GM18870 (cell line): ENCODE results near the gene ADCY10.

ENCODE experiments used
- ATAC-seq: cut with Tn5 transposase; IDR thresholded peaks from one replicate; pipeline ENCODE4 v1.9.1; 2021; ENCODE audit warnings: moderate library complexity; ENCODE audit not compliant: unreplicated experiment

The ADCY10 gene

GRCh38 chr1:167928457-167928852 is 14.5 kb upstream of the ADCY10 start:
- no peak for ATAC-seq

GRCh38 chr1:167927046-167927754 is 13.3 kb upstream of the ADCY10 start:
- ATAC-seq, result no peak

GRCh38 chr1:167926486-167926997 is 12.6 kb upstream of the ADCY10 start:
- ATAC-seq, result no peak

GRCh38 chr1:167924543-167925231 is 10.8 kb upstream of the ADCY10 start:
- ATAC-seq, result no peak

GRCh38 chr1:167924102-167924501 is 10.2 kb upstream of the ADCY10 start:
- no peak for ATAC-seq

- no peak for ATAC-seq
Observed at GRCh38 chr1:167923324-167924056, 9.6 kb upstream of the ADCY10 start.

- no peak for ATAC-seq
Observed at GRCh38 chr1:167922611-167923074, 8.7 kb upstream of the ADCY10 start.

GRCh38 chr1:167922023-167922422 is 8.1 kb upstream of the ADCY10 start:
- no peak for ATAC-seq

- ATAC-seq, result no peak
Observed at GRCh38 chr1:167916766-167917511, 3.0 kb upstream of the ADCY10 start.

- ATAC-seq, result no peak
Observed at GRCh38 chr1:167915569-167915968, 1.6 kb upstream of the ADCY10 start.

- ATAC-seq, result no peak
Observed at GRCh38 chr1:167912294-167912693, 1.6 kb downstream of the ADCY10 start.

- no peak for ATAC-seq
Observed at GRCh38 chr1:167911413-167911812, 2.5 kb downstream of the ADCY10 start.

GRCh38 chr1:167910530-167910929 is 3.4 kb downstream of the ADCY10 start:
- no peak for ATAC-seq

GRCh38 chr1:167909691-167910180 is 4.2 kb downstream of the ADCY10 start:
- peak; percentile 42 for ATAC-seq

GRCh38 chr1:167905671-167906070 is 8.3 kb downstream of the ADCY10 start:
- no peak for ATAC-seq

- ATAC-seq, result no peak
Observed at GRCh38 chr1:167905182-167905581, 8.8 kb downstream of the ADCY10 start.

- ATAC-seq, result no peak
Observed at GRCh38 chr1:167904652-167905130, 9.2 kb downstream of the ADCY10 start.

- no peak for ATAC-seq
Observed at GRCh38 chr1:167900907-167901306, 13.0 kb downstream of the ADCY10 start.

GRCh38 chr1:167899253-167899681 is 14.7 kb downstream of the ADCY10 start:
- ATAC-seq, result peak; percentile 93

GRCh38 chr1:167898578-167899222 is 15.2 kb downstream of the ADCY10 start:
- no peak for ATAC-seq
